ENCODE measurements around the gene SORL1. TPM values are rescaled to one million over a fixed set of nuclear protein-coding genes. Genes with fewer than 3 reads are reported as not detected.

Gene SORL1
- polyA plus RNA-seq, 3 donors = 52.5 to 61.9 (median 59.4) TPM

- Histone ChIP-seq H3K27me3 (ENCODE audit: control insufficient read depth in 2 of 2, insufficient read depth in 2 of 2, low read length in 2 of 2) (no peaks in the 10 kb centered on the region), H3K4me1 (ENCODE audit: control insufficient read depth in 1 of 2, insufficient read depth in 2 of 2, low read length in 2 of 2) (no peaks in the 10 kb centered on the region), H3K79me2 (ENCODE audit: insufficient read depth, low read length) (no peaks in the 10 kb centered on the region), H3K27ac (ENCODE audit: low read depth in 1 of 2, low read length in 2 of 2) (no peak overlapping the region), H3K36me3 (replicated peaks in 1 of 2; ENCODE audit: control insufficient read depth in 1 of 2, insufficient read depth in 2 of 2, low read length in 2 of 2) (peaks cover 99 to 100% of the 10 kb centered on the region in 2 donors), H3K4me2 (replicated peaks; ENCODE audit: extremely low read depth, low read length, poor library complexity, severe bottlenecking) (no peak overlapping the region), H3K9ac (ENCODE audit: insufficient read depth, low read length, poor library complexity, severe bottlenecking) (no peak overlapping the region), H2AFZ (ENCODE audit: insufficient read depth, low read depth, low read length, poor library complexity, severe bottlenecking) (no peak overlapping the region), H3K4me3 (replicated peaks in 1 of 3; ENCODE audit: low read depth in 2 of 3, low read length in 3 of 3) (no peak overlapping the region), H3K9me3 (replicated peaks in 1 of 2; ENCODE audit: control insufficient read depth in 1 of 2, insufficient read depth in 1 of 2, low read length in 2 of 2) (no peaks in the 10 kb centered on the region), H4K20me1 (ENCODE audit: insufficient read depth, low read length) (peaks cover 82% of the 10 kb centered on the region)
- Mint-ChIP-seq H3K36me3 (peaks cover 97 to 100% of the 10 kb centered on the region in 2 donors), H3K9me3 (no peaks in the 10 kb centered on the region), H3K4me3 (no peak overlapping the region), H3K4me1 (no peaks in the 10 kb centered on the region), H3K27ac (peak overlapping the region in 1 of 7 donors; percentile 43), H3K27me3 (ENCODE audit: low read depth in 3 of 3) (peaks cover 0 to 1% (median 0%) of the 10 kb centered on the region in 3 donors)
- WGBS (ENCODE audit: insufficient coverage) = 93% methylated on average over 3 of the region's 4 CpGs
- intact Hi-C loops (cut with micrococcal nuclease) = no loop called here
- DNase-seq = no peak
- TF ChIP-seq CTCF (IDR thresholded peaks at IDR 0.05) = no peak
Measured at GRCh38 chr11:121626507-121626875, 174.4 kb downstream of the SORL1 start.

- no peaks in the 10 kb centered on the region for H3K4me1 ChIP-seq (ENCODE audit: control insufficient read depth in 1 of 2, insufficient read depth in 2 of 2, low read length in 2 of 2)
- Mint-ChIP-seq H3K4me3 (no peak overlapping the region), H3K27me3 (ENCODE audit: low read depth in 3 of 3) (peaks cover 0 to 1% (median 0%) of the 10 kb centered on the region in 3 donors), H3K36me3 (peaks cover 97 to 100% of the 10 kb centered on the region in 2 donors), H3K9me3 (no peaks in the 10 kb centered on the region), H3K27ac (no peak overlapping the region), H3K4me1 (no peaks in the 10 kb centered on the region)
- no peak overlapping the region for H2AFZ ChIP-seq (ENCODE audit: insufficient read depth, low read depth, low read length, poor library complexity, severe bottlenecking)
- 57% methylated on average over 1 of the region's 2 CpGs for WGBS (ENCODE audit: insufficient coverage)
- TF ChIP-seq CTCF (IDR thresholded peaks at IDR 0.05) = no peak
- no peak overlapping the region for H3K9ac ChIP-seq (ENCODE audit: insufficient read depth, low read length, poor library complexity, severe bottlenecking)
- no peaks in the 10 kb centered on the region for H3K79me2 ChIP-seq (ENCODE audit: insufficient read depth, low read length)
- no peaks in the 10 kb centered on the region for H3K27me3 ChIP-seq (ENCODE audit: control insufficient read depth in 2 of 2, insufficient read depth in 2 of 2, low read length in 2 of 2)
- peaks cover 84% of the 10 kb centered on the region for H4K20me1 ChIP-seq (ENCODE audit: insufficient read depth, low read length)
- no peak overlapping the region for H3K4me2 ChIP-seq (replicated peaks; ENCODE audit: extremely low read depth, low read length, poor library complexity, severe bottlenecking)
- H3K9me3 ChIP-seq (replicated peaks in 1 of 2; ENCODE audit: control insufficient read depth in 1 of 2, insufficient read depth in 1 of 2, low read length in 2 of 2) = no peaks in the 10 kb centered on the region
- intact Hi-C loops (cut with micrococcal nuclease) = no loop called here
- peaks cover 99 to 100% of the 10 kb centered on the region in 2 donors for H3K36me3 ChIP-seq (replicated peaks in 1 of 2; ENCODE audit: control insufficient read depth in 1 of 2, insufficient read depth in 2 of 2, low read length in 2 of 2)
- no peak overlapping the region for H3K4me3 ChIP-seq (replicated peaks in 1 of 3; ENCODE audit: low read depth in 2 of 3, low read length in 3 of 3)
- H3K27ac ChIP-seq (ENCODE audit: low read depth in 1 of 2, low read length in 2 of 2) = no peak overlapping the region
- DNase-seq = no peak
Measured at GRCh38 chr11:121626980-121627379, 174.9 kb downstream of the SORL1 start.

Measured in CD14-positive monocyte (primary cell).